ENCODE measurements around the gene ANKH. TPM values are rescaled to one million over a fixed set of nuclear protein-coding genes. Genes with fewer than 3 reads are reported as not detected.
"Not testable (repeated sequence)": the region's sequence is repeated elsewhere in the genome, so short reads cannot be mapped to it uniquely, and the experiment has no call there.

The ANKH gene
- total RNA-seq, 1 donor from 2014 or later, result 30.9 TPM

DNA sequence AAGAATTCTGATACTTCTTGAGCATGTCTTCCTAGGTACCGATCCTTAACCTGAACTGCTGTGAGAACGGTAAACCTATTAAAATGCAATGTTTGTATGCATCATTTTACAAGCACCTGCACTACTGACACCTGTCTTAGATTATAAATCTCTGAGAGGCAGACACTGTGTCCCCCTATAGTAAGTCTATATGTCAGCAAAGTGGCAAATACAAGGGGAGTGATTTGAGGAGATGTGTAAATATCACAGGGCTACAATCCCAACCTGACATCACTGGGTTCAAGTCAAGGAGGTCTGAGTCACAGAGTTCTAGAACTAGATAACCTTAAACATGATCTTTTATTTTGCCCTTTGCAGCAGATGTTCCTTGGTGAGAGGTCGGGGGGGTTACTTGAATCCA, 64.1 kb downstream of the ANKH start:
- Histone ChIP-seq H3K27me3 (no peaks in the 10 kb centered on the region), H3K4me3 (no peak overlapping the region), H3K4me1 (peaks cover 32% of the 10 kb centered on the region), H3K27ac (no peak overlapping the region), H3K9me3 (no peaks in the 10 kb centered on the region), H3K36me3 (no peaks in the 10 kb centered on the region)
- TF ChIP-seq, protein P1, sequence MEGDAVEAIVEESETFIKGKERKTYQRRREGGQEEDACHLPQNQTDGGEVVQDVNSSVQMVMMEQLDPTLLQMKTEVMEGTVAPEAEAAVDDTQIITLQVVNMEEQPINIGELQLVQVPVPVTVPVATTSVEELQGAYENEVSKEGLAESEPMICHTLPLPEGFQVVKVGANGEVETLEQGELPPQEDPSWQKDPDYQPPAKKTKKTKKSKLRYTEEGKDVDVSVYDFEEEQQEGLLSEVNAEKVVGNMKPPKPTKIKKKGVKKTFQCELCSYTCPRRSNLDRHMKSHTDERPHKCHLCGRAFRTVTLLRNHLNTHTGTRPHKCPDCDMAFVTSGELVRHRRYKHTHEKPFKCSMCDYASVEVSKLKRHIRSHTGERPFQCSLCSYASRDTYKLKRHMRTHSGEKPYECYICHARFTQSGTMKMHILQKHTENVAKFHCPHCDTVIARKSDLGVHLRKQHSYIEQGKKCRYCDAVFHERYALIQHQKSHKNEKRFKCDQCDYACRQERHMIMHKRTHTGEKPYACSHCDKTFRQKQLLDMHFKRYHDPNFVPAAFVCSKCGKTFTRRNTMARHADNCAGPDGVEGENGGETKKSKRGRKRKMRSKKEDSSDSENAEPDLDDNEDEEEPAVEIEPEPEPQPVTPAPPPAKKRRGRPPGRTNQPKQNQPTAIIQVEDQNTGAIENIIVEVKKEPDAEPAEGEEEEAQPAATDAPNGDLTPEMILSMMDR (IDR thresholded peaks at IDR 0.05), result no peak
- no peak for TF ChIP-seq POLR2A (IDR thresholded peaks at IDR 0.05)
- TF ChIP-seq POLR2AphosphoS5 (IDR thresholded peaks at IDR 0.05; ENCODE audit: insufficient read depth in 1 of 2, low read depth in 1 of 2), result no peak
- intact Hi-C loops (cut with DNase I), result no loop called here
- no peak for DNase-seq (ENCODE audit: extremely low spot score in 2 of 2)

DNA sequence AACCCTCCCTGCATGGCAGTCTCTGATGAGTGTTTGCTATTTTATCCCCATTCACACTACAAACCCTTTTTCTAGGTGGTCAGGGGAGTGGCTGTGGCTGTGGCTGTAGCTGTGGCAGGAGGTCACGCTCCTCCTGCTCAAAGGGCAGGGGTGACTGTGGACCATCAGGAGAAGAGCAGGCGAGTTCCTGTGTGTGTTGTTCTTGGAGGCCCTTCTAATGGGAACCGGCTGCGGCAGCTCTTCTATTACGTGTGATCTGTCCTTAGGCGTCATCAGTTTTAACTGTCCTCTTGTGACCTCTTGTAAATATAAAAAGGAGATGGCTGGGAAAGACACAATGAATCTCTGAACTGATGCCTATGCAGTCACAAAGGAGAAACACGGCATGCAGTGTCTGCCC, 65.1 kb downstream of the ANKH start:
- intact Hi-C loops (cut with DNase I), result no loop called here
- no peak for TF ChIP-seq POLR2A (IDR thresholded peaks at IDR 0.05)
- TF ChIP-seq POLR2AphosphoS5 (IDR thresholded peaks at IDR 0.05; ENCODE audit: insufficient read depth in 1 of 2, low read depth in 1 of 2), result no peak
- TF ChIP-seq, protein P1 (IDR thresholded peaks at IDR 0.05), result no peak
- Histone ChIP-seq H3K27ac (no peak overlapping the region), H3K27me3 (no peaks in the 10 kb centered on the region), H3K9me3 (no peaks in the 10 kb centered on the region), H3K4me3 (no peak overlapping the region), H3K36me3 (no peaks in the 10 kb centered on the region), H3K4me1 (peaks cover 32% of the 10 kb centered on the region)
- DNase-seq (ENCODE audit: extremely low spot score in 2 of 2), result no peak

DNA sequence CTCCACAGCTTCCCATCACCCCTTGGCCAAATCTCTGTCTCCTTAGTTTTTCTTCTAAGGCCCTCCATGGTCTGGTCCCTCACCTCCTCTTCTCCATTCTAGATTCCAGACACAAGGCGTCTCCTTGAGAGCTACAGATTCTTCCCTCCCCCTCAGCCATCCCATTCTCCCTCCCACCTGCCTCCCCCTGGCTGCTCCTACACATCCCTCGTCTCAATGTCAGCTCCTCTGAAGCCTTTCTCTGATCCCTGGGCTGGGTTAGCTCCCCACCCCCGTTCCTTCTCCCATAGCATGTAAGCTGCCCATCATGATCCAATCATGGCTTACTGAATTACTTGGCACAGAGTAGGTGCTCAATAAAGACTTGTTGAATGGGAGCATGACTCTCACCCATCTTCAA, 69.0 kb downstream of the ANKH start:
- Histone ChIP-seq H3K9me3 (no peaks in the 10 kb centered on the region), H3K4me3 (no peak overlapping the region), H3K27ac (no peak overlapping the region), H3K27me3 (no peaks in the 10 kb centered on the region), H3K4me1 (peaks cover 13% of the 10 kb centered on the region), H3K36me3 (no peaks in the 10 kb centered on the region)
- no peak for TF ChIP-seq POLR2A (IDR thresholded peaks at IDR 0.05)
- TF ChIP-seq, protein P1 (IDR thresholded peaks at IDR 0.05), result no peak
- no peak for TF ChIP-seq POLR2AphosphoS5 (IDR thresholded peaks at IDR 0.05; ENCODE audit: insufficient read depth in 1 of 2, low read depth in 1 of 2)
- DNase-seq (ENCODE audit: extremely low spot score in 2 of 2), result no peak
- intact Hi-C loops (cut with DNase I), result no loop called here

DNA sequence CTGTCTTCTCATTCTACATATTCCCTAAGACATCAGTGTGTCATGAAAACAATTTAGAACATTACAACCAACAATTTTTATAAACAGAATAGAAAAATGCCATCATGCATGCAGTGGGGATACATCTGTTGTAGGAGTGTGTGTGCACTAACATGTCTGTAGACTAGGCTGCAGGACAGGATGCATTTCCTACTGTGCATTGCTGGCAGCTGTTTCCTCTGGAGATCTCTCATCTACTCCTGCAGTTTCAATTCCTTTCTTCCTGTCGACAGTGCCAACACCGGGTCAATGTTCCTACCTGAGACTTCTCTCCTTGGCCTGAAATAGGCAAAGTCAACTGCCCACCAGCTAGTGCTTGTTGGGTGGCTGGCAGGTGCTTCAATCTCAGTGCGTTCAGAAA, 69.8 kb downstream of the ANKH start:
- no peaks in the 10 kb centered on the region for H3K27me3 ChIP-seq
- no peak overlapping the region for H3K4me3 ChIP-seq
- no peak overlapping the region for H3K27ac ChIP-seq
- intact Hi-C loops (cut with DNase I), result no loop called here
- H3K36me3 ChIP-seq, result no peaks in the 10 kb centered on the region
- no peak for DNase-seq (ENCODE audit: extremely low spot score in 2 of 2)
- TF ChIP-seq POLR2A (IDR thresholded peaks at IDR 0.05) (no peak), POLR2AphosphoS5 (IDR thresholded peaks at IDR 0.05; ENCODE audit: insufficient read depth in 1 of 2, low read depth in 1 of 2) (no peak)
- TF ChIP-seq, protein P1 (IDR thresholded peaks at IDR 0.05), result no peak
- peaks cover 12% of the 10 kb centered on the region for H3K4me1 ChIP-seq
- H3K9me3 ChIP-seq, result no peaks in the 10 kb centered on the region

- H3K36me3 ChIP-seq; H3K4me3 ChIP-seq; H3K9me3 ChIP-seq; intact Hi-C loops (cut with DNase I); H3K27ac ChIP-seq; H3K27me3 ChIP-seq; H3K4me1 ChIP-seq; DNase-seq (ENCODE audit: extremely low spot score in 2 of 2): not testable (repeated sequence)
Observed at GRCh38 chr5:14797385-14797784, 74.2 kb downstream of the ANKH start.
